CD8-positive, alpha-beta memory T cell (primary cell): ENCODE results near the gene MARCKSL1. TPM values are rescaled to one million over a fixed set of nuclear protein-coding genes. Genes with fewer than 3 reads are reported as not detected.

ENCODE experiments used
- CTCF ChIA-PET: fragments of 350-600 bp; sonication (Branson Sonifier 250); formaldehyde crosslinking; loops from one replicate; lab custom pipeline; 2021; ENCODE audit warnings: antibody characterized with exemption; lab: Charles Lee
- POLR2A ChIA-PET: fragments of 350-600 bp; sonication (Branson Sonifier 250); formaldehyde crosslinking; loops from one replicate; lab custom pipeline; 2021; ENCODE audit warnings: antibody characterized with exemption; lab: Charles Lee
- DNase-seq, 5 donors: peaks; one replicate each; pipeline versions ENCODE4 v3.0.0 to v3.0.0-alpha.2; 2020 to 2022; ENCODE audit warnings: mixed read lengths in 1 of 5
- H3K27ac ChIP-seq: one replicate; pipeline ENCODE4 v1.7.0; 2013; ENCODE audit warnings: low read depth, mild to moderate bottlenecking, low read length, moderate library complexity
- H3K27me3 ChIP-seq: 2 replicates; pipeline ENCODE4 v1.7.0; 2013; ENCODE audit warnings: low read length, mild to moderate bottlenecking; ENCODE audit not compliant: insufficient read depth, poor library complexity, severe bottlenecking
- H3K36me3 ChIP-seq: 2 replicates; pipeline ENCODE4 v1.7.0; 2013; ENCODE audit warnings: mild to moderate bottlenecking, low read length, moderate library complexity; ENCODE audit not compliant: insufficient read depth
- H3K4me1 ChIP-seq: 2 replicates; pipeline ENCODE4 v1.7.0; 2013; ENCODE audit warnings: mild to moderate bottlenecking, low read length, moderate library complexity; ENCODE audit not compliant: insufficient read depth
- H3K4me3 ChIP-seq: 2 replicates; pipeline ENCODE4 v1.7.0; 2013; ENCODE audit warnings: mild to moderate bottlenecking, low read length
- H3K9me3 ChIP-seq: 2 replicates; pipeline ENCODE4 v1.7.0; 2013; ENCODE audit warnings: mild to moderate bottlenecking, low read length
- H3K27ac Mint-ChIP-seq, 8 donors: one replicate each; pipeline ENCODE4 v1.8.0; 2020 to 2021; ENCODE audit warnings: mixed read lengths in 8 of 8, mild to moderate bottlenecking in 6 of 8, inconsistent platforms in 3 of 8, moderate library complexity in 3 of 8
- H3K27me3 Mint-ChIP-seq, 2 donors: one replicate each; pipeline ENCODE4 v1.8.0; 2020 to 2021; ENCODE audit warnings: mixed read lengths in 2 of 2, mild to moderate bottlenecking in 1 of 2, moderate library complexity in 1 of 2
- H3K36me3 Mint-ChIP-seq, 3 donors: one replicate each; pipeline ENCODE4 v1.8.0; 2020 to 2021; ENCODE audit warnings: mixed read lengths in 3 of 3, inconsistent platforms in 1 of 3, mild to moderate bottlenecking in 1 of 3
- H3K4me1 Mint-ChIP-seq, 3 donors: one replicate each; pipeline ENCODE4 v1.8.0; 2020 to 2021; ENCODE audit warnings: mixed read lengths in 3 of 3, inconsistent platforms in 1 of 3, mild to moderate bottlenecking in 1 of 3
- H3K4me3 Mint-ChIP-seq, 7 donors: one replicate each; pipeline ENCODE4 v1.8.0; 2020 to 2021; ENCODE audit warnings: mixed read lengths in 7 of 7, mild to moderate bottlenecking in 6 of 7, moderate library complexity in 4 of 7, inconsistent platforms in 2 of 7
- H3K9me3 Mint-ChIP-seq, 5 donors: one replicate each; pipeline ENCODE4 v1.8.0; 2020 to 2022; ENCODE audit warnings: mixed read lengths in 5 of 5, mild to moderate bottlenecking in 3 of 5, moderate library complexity in 2 of 5, inconsistent platforms in 1 of 5
- polyA plus RNA-seq: library from polyadenylated mRNA; unstranded; fragments of 300-500 nt; fragmentation: Illumina TruSeq; gene quantifications from one replicate; pipeline ENCODE4 v1.2.3, GENCODE V29; 2021
- total RNA-seq, 2 experiments: library from RNA; stranded (reverse); gene quantifications; one replicate each; pipeline ENCODE4 v1.2.3, GENCODE V29; 2021

The MARCKSL1 gene
- 10 to 100 TPM; 11.6 to 12.1 TPM for total RNA-seq
- 45.8 TPM for polyA plus RNA-seq

GRCh38 chr1:32335790-32336590, at the start of gene MARCKSL1:
Gene MARCKSL1 (minus strand): TSS chr1:32336233. CDS start chr1:32336033, 200 bp downstream.
- Mint-ChIP-seq H3K4me3 (peak within 1 kb of the TSS; percentile 76 to 86 (median 85)), H3K4me1 (peaks cover 31 to 42% (median 42%) of the 10 kb centered on the region in 3 donors), H3K27me3 (peaks cover 0 to 2% of the 10 kb centered on the region in 2 donors), H3K36me3 (peaks cover 5 to 28% (median 8%) of the 10 kb centered on the region in 3 donors), H3K9me3 (no peaks in the 10 kb centered on the region), H3K27ac (peak within 1 kb of the TSS in 6 of 8 donors; percentile 68 to 89 (median 76))
- Histone ChIP-seq H3K4me3 (peak within 1 kb of the TSS; percentile 58), H3K27ac (peak within 1 kb of the TSS; percentile 40), H3K4me1 (peaks cover 27% of the 10 kb centered on the region), H3K36me3 (peaks cover 9% of the 10 kb centered on the region), H3K9me3 (no peaks in the 10 kb centered on the region), H3K27me3 (no peaks in the 10 kb centered on the region)
- peak; percentile 80 to 89 (median 82) for DNase-seq
- ChIA-PET POLR2A (interaction anchor here (0.5 to 2.6 kb wide), 31 partner anchors 9 to 263 kb away, joined by 3 to 34 read pairs (median 5); partner anchors contain the start of genes BSDC1, HDAC1, TMEM39B and TXLNA), CTCF (interaction anchor here (0.8 to 3.3 kb wide), 25 partner anchors 9 to 130 kb away, joined by 3 to 28 read pairs (median 4); partner anchors contain the start of genes HDAC1 and IQCC)

GRCh38 chr1:32380057-32380456, 44.0 kb upstream of the MARCKSL1 start:
- peaks cover 14 to 94% (median 15%) of the 10 kb centered on the region in 3 donors for H3K36me3 Mint-ChIP-seq

GRCh38 chr1:32377541-32378220, 41.6 kb upstream of the MARCKSL1 start:
- ChIA-PET POLR2A (no interaction called here), CTCF (interaction anchor here (0.9 to 1.0 kb wide), 2 partner anchors 27 to 137 kb away, joined by 3 read pairs; no protein-coding TSS in a partner anchor)
- no peak overlapping the region for H3K27ac ChIP-seq
- peaks cover under 1% of the 10 kb centered on the region for H3K4me1 ChIP-seq
- no peak overlapping the region for H3K4me3 Mint-ChIP-seq
- H3K27me3 ChIP-seq = no peaks in the 10 kb centered on the region
- no peak for DNase-seq
- no peaks in the 10 kb centered on the region for H3K9me3 Mint-ChIP-seq
- H3K9me3 ChIP-seq = no peaks in the 10 kb centered on the region
- peaks cover 14 to 91% (median 19%) of the 10 kb centered on the region in 3 donors for H3K36me3 Mint-ChIP-seq
- H3K4me3 ChIP-seq = no peak overlapping the region
- peaks cover 52% of the 10 kb centered on the region for H3K36me3 ChIP-seq
- peak overlapping the region in 5 of 8 donors; percentile 2 to 78 (median 42) for H3K27ac Mint-ChIP-seq
- H3K4me1 Mint-ChIP-seq = peaks cover 5 to 10% (median 6%) of the 10 kb centered on the region in 3 donors
- no peaks in the 10 kb centered on the region for H3K27me3 Mint-ChIP-seq

More at GRCh38 chr1:32380057-32380456, 44.0 kb upstream of the MARCKSL1 start:
- Histone ChIP-seq H3K9me3 (no peaks in the 10 kb centered on the region), H3K4me1 (no peaks in the 10 kb centered on the region), H3K36me3 (peaks cover 70% of the 10 kb centered on the region), H3K4me3 (no peak overlapping the region), H3K27me3 (no peaks in the 10 kb centered on the region), H3K27ac (no peak overlapping the region)
- DNase-seq = no peak
- ChIA-PET POLR2A (no interaction called here), CTCF (no interaction called here)
- H3K27me3 Mint-ChIP-seq = no peaks in the 10 kb centered on the region
- H3K4me1 Mint-ChIP-seq = peaks cover 0 to 4% (median 4%) of the 10 kb centered on the region in 3 donors
- no peak overlapping the region for H3K4me3 Mint-ChIP-seq
- H3K9me3 Mint-ChIP-seq = no peaks in the 10 kb centered on the region
- H3K27ac Mint-ChIP-seq = peak overlapping the region in 1 of 8 donors; percentile 43

- peaks cover 37% of the 10 kb centered on the region for H3K36me3 ChIP-seq
- H3K4me3 ChIP-seq = no peak overlapping the region
- Mint-ChIP-seq H3K9me3 (no peaks in the 10 kb centered on the region), H3K27ac (peak overlapping the region in 1 of 8 donors; percentile 54), H3K36me3 (peaks cover 14 to 87% (median 23%) of the 10 kb centered on the region in 3 donors), H3K27me3 (no peaks in the 10 kb centered on the region), H3K4me3 (no peak overlapping the region), H3K4me1 (peaks cover 18 to 23% (median 19%) of the 10 kb centered on the region in 3 donors)
- no peak overlapping the region for H3K27ac ChIP-seq
- H3K4me1 ChIP-seq = peaks cover 13% of the 10 kb centered on the region
- no peaks in the 10 kb centered on the region for H3K27me3 ChIP-seq
- H3K9me3 ChIP-seq = no peaks in the 10 kb centered on the region
- no peak for DNase-seq
- CTCF ChIA-PET = no interaction called here
- POLR2A ChIA-PET = interaction anchor here (0.6 kb wide), 1 partner anchor 162 kb away, joined by 10 read pairs; no protein-coding TSS in a partner anchor
Measured at GRCh38 chr1:32376199-32376598, 40.2 kb upstream of the MARCKSL1 start.

GRCh38 chr1:32373996-32374592, 38.1 kb upstream of the MARCKSL1 start:
- no peak overlapping the region for H3K27ac ChIP-seq
- Mint-ChIP-seq H3K9me3 (no peaks in the 10 kb centered on the region), H3K27me3 (no peaks in the 10 kb centered on the region), H3K36me3 (peaks cover 7 to 77% (median 17%) of the 10 kb centered on the region in 3 donors), H3K4me1 (peaks cover 16 to 19% (median 18%) of the 10 kb centered on the region in 3 donors), H3K27ac (peak overlapping the region in 2 of 8 donors; percentile 46 to 75), H3K4me3 (no peak overlapping the region)
- peaks cover 22% of the 10 kb centered on the region for H3K36me3 ChIP-seq
- DNase-seq = no peak
- ChIA-PET POLR2A (no interaction called here), CTCF (no interaction called here)
- H3K4me3 ChIP-seq = no peak overlapping the region
- H3K4me1 ChIP-seq = peaks cover 13% of the 10 kb centered on the region
- no peaks in the 10 kb centered on the region for H3K9me3 ChIP-seq
- H3K27me3 ChIP-seq = no peaks in the 10 kb centered on the region

- peaks cover 16 to 19% (median 18%) of the 10 kb centered on the region in 3 donors for H3K4me1 Mint-ChIP-seq
- peak; percentile 42 to 82 (median 69) for DNase-seq
- Histone ChIP-seq H3K4me3 (no peak overlapping the region), H3K9me3 (no peaks in the 10 kb centered on the region), H3K27ac (no peak overlapping the region), H3K27me3 (no peaks in the 10 kb centered on the region), H3K36me3 (peaks cover 22% of the 10 kb centered on the region), H3K4me1 (peaks cover 13% of the 10 kb centered on the region)
- peaks cover 0 to 77% (median 17%) of the 10 kb centered on the region in 3 donors for H3K36me3 Mint-ChIP-seq
- no peaks in the 10 kb centered on the region for H3K27me3 Mint-ChIP-seq
- POLR2A ChIA-PET = interaction anchor here (0.6 to 1.6 kb wide), 4 partner anchors 21 to 189 kb away, joined by 3 to 8 read pairs (median 4); partner anchors contain the start of gene MARCKSL1
- no peaks in the 10 kb centered on the region for H3K9me3 Mint-ChIP-seq
- peak overlapping the region in 1 of 7 donors; percentile 37 for H3K4me3 Mint-ChIP-seq
- CTCF ChIA-PET = interaction anchor here (0.5 to 2.3 kb wide), 22 partner anchors 13 to 264 kb away, joined by 3 to 24 read pairs (median 4); partner anchors contain the start of genes HDAC1, KPNA6 and MARCKSL1
- peak overlapping the region in 7 of 8 donors; percentile 5 to 77 (median 73) for H3K27ac Mint-ChIP-seq
Measured at GRCh38 chr1:32372149-32372756, 36.2 kb upstream of the MARCKSL1 start.
